SK-N-SH (cell line): Measurements from ENCODE around the gene SLC2A5. TPM values are rescaled to one million over a fixed set of nuclear protein-coding genes. Genes with fewer than 3 reads are reported as not detected.

ENCODE experiments used
- CTCF ChIA-PET: fragments of 300-600, 350-600 bp; formaldehyde crosslinking; extraction: SDS; loops from one replicate; lab custom pipeline; 2021; lab: Yijun Ruan, JAX
- POLR2A ChIA-PET: fragments of 350-600 bp; sonication (Branson Sonifier 250); formaldehyde crosslinking; extraction: SDS; loops from one replicate; lab custom pipeline; 2020; ENCODE audit warnings: antibody characterized with exemption, inconsistent platforms; lab: Yijun Ruan, JAX
- DNase-seq: peaks from one replicate; pipeline ENCODE4 v3.0.0; 2012
- H2AFZ ChIP-seq: fragments of 200-600 bp; sonication (generic); 2 replicates; pipeline ENCODE4 v1.8.1; 2016; ENCODE audit warnings: antibody characterized with exemption, mild to moderate bottlenecking, low read depth
- H3F3A ChIP-seq: fragments of 200-600 bp; sonication (generic); replicated peaks from 2 replicates; pipeline ENCODE3; 2016; ENCODE audit warnings: antibody characterized with exemption, mild to moderate bottlenecking; ENCODE audit not compliant: insufficient read depth
- H3K27ac ChIP-seq, 2 experiments: fragments of 200-500 bp in 1 of 2; fragments of 200-600 bp in 1 of 2; sonication (Bioruptor generic) in 1 of 2; sonication (generic), shearing (Covaris generic) in 1 of 2; 2 replicates each; pipeline versions ENCODE4 v1.5.1 to v1.6.1; 2014 to 2016; ENCODE audit warnings: low read depth in 2 of 2, inconsistent platforms in 1 of 2, low read length in 1 of 2, mild to moderate bottlenecking in 1 of 2, mixed read lengths in 1 of 2
- H3K27me3 ChIP-seq: fragments of 200-600 bp; sonication (generic), shearing (Covaris generic); 2 replicates; pipeline ENCODE4 v1.6.1; 2016; ENCODE audit warnings: mixed run types; ENCODE audit not compliant: insufficient read depth
- H3K36me3 ChIP-seq, 2 experiments: fragments of 200-500 bp in 1 of 2; fragments of 200-600 bp in 1 of 2; sonication (Bioruptor generic) in 1 of 2; sonication (generic) in 1 of 2; replicated peaks in 1 of 2; 2 replicates each; pipeline versions ENCODE3 to v1.5.1; 2014 to 2016; ENCODE audit warnings: low read length in 1 of 2, mild to moderate bottlenecking in 1 of 2; ENCODE audit not compliant: insufficient read depth in 2 of 2, control insufficient read depth in 1 of 2
- H3K4me1 ChIP-seq, 2 experiments: fragments of 200-500 bp in 1 of 2; fragments of 200-600 bp in 1 of 2; sonication (Bioruptor generic) in 1 of 2; sonication (generic), shearing (Covaris generic) in 1 of 2; 2 replicates each; pipeline versions ENCODE4 v1.5.1 to v1.6.1; 2014 to 2016; ENCODE audit warnings: low read depth in 1 of 2, low read length in 1 of 2, mixed run types in 1 of 2; ENCODE audit not compliant: insufficient read depth in 2 of 2, control insufficient read depth in 1 of 2
- H3K4me2 ChIP-seq: fragments of 200-600 bp; sonication (generic), shearing (Covaris generic); 2 replicates; pipeline ENCODE4 v1.6.1; 2017; ENCODE audit warnings: mixed run types
- H3K4me3 ChIP-seq, 2 experiments: fragments of 200-500 bp in 1 of 2; fragments of 200-600 bp in 1 of 2; sonication (Bioruptor generic) in 1 of 2; sonication (generic), shearing (Covaris generic) in 1 of 2; 2 replicates each; pipeline versions ENCODE4 v1.5.1 to v1.8.1; 2014 to 2016; ENCODE audit warnings: low read depth in 2 of 2, inconsistent platforms in 1 of 2, low read length in 1 of 2, mild to moderate bottlenecking in 1 of 2, mixed read lengths in 1 of 2, moderate library complexity in 1 of 2
- H3K79me2 ChIP-seq: fragments of 200-600 bp; sonication (generic); 2 replicates; pipeline ENCODE4 v1.8.1; 2017; ENCODE audit warnings: mild to moderate bottlenecking; ENCODE audit not compliant: insufficient read depth
- H3K9ac ChIP-seq: fragments of 200-600 bp; sonication (generic); 2 replicates; pipeline ENCODE4 v1.6.1; 2017; ENCODE audit warnings: mixed run types
- H3K9me2 ChIP-seq: fragments of 200-600 bp; sonication (generic); 2 replicates; pipeline ENCODE4 v1.6.1; 2017; ENCODE audit warnings: mixed run types
- H3K9me3 ChIP-seq: fragments of 200-600 bp; sonication (generic); 2 replicates; pipeline ENCODE4 v1.6.1; 2017; ENCODE audit warnings: mixed run types, mild to moderate bottlenecking, moderate library complexity
- H4K20me1 ChIP-seq: fragments of 200-600 bp; sonication (generic); 2 replicates; pipeline ENCODE4 v1.6.1; 2017; ENCODE audit warnings: mild to moderate bottlenecking, mixed run types; ENCODE audit not compliant: insufficient read depth
- CHD2 ChIP-seq: fragments of 150-350 bp; IDR thresholded peaks from 2 replicates; pipeline ENCODE4 v1.6.1; 2018; ENCODE audit warnings: low read length; ENCODE audit not compliant: partially characterized antibody
- CTCF ChIP-seq: fragments of 200-600 bp; sonication (generic); IDR thresholded peaks from 2 replicates; pipeline ENCODE4 v1.6.1; 2017; ENCODE audit warnings: antibody characterized with exemption, mild to moderate bottlenecking, moderate library complexity
- EZH2phosphoT487 ChIP-seq: fragments of 200-600 bp; sonication (generic); IDR thresholded peaks from 2 replicates; pipeline ENCODE4 v1.6.1; 2017; ENCODE audit warnings: low read depth, mixed run types, mild to moderate bottlenecking, antibody characterized with exemption, moderate library complexity, borderline replicate concordance
- FOSL2 ChIP-seq: IDR thresholded peaks from 2 replicates; pipeline ENCODE4 v1.4.0; 2012; ENCODE audit warnings: low read depth, mild to moderate bottlenecking, moderate library complexity, borderline replicate concordance
- FOXJ3 ChIP-seq: sonication (generic); formaldehyde crosslinking; IDR thresholded peaks from 2 replicates; pipeline ENCODE4 v1.5.1; 2020; ENCODE audit warnings: mild to moderate bottlenecking, missing genetic modification reagents
- IRF3 ChIP-seq: fragments of 150-350 bp; IDR thresholded peaks from 2 replicates; pipeline ENCODE4 v1.6.1; 2016; ENCODE audit warnings: mild to moderate bottlenecking, low read depth, low read length
- JUND ChIP-seq: IDR thresholded peaks from 2 replicates; pipeline ENCODE4 v1.4.0; 2012
- MAX ChIP-seq: IDR thresholded peaks from 2 replicates; pipeline ENCODE4 v1.4.0; 2012; ENCODE audit warnings: low read depth
- MXI1 ChIP-seq: IDR thresholded peaks from 2 replicates; pipeline ENCODE4 v1.6.1; 2012; ENCODE audit warnings: mild to moderate bottlenecking, low read depth, low read length, improper control_type of control experiment
- NFIC ChIP-seq: IDR thresholded peaks from 2 replicates; pipeline ENCODE4 v1.4.0; 2012; ENCODE audit warnings: borderline replicate concordance
- NRF1 ChIP-seq: IDR thresholded peaks from 2 replicates; pipeline ENCODE4 v1.6.1; 2012; ENCODE audit warnings: low read depth, mild to moderate bottlenecking, low read length
- REST ChIP-seq: IDR thresholded peaks from 2 replicates; pipeline ENCODE4 v1.6.1; 2012; ENCODE audit warnings: mild to moderate bottlenecking, low read depth, low read length, moderate library complexity
- RFX5 ChIP-seq: IDR thresholded peaks from 2 replicates; pipeline ENCODE4 v1.6.1; 2012; ENCODE audit warnings: mild to moderate bottlenecking, improper control_type of control experiment, low read length
- RXRA ChIP-seq: IDR thresholded peaks from 2 replicates; pipeline ENCODE4 v1.4.0; 2012; ENCODE audit warnings: low read depth, mild to moderate bottlenecking, borderline replicate concordance
- SIN3A ChIP-seq: IDR thresholded peaks from 2 replicates; pipeline ENCODE4 v1.6.1; 2012; ENCODE audit warnings: low read depth, mild to moderate bottlenecking, low read length, moderate library complexity, borderline replicate concordance
- TAF1 ChIP-seq: IDR thresholded peaks from 2 replicates; pipeline ENCODE4 v1.6.1; 2012; ENCODE audit warnings: low read depth, mild to moderate bottlenecking, low read length, moderate library complexity, borderline replicate concordance
- TCF12 ChIP-seq: IDR thresholded peaks from 2 replicates; pipeline ENCODE4 v1.4.0; 2012
- USF1 ChIP-seq: IDR thresholded peaks from 2 replicates; pipeline ENCODE4 v1.4.0; 2012; ENCODE audit warnings: low read depth, borderline replicate concordance
- YY1 ChIP-seq: IDR thresholded peaks from 2 replicates; pipeline ENCODE4 v1.4.0; 2012; ENCODE audit warnings: low read depth, mild to moderate bottlenecking
- WGBS: methylation state at CpG from one replicate; pipeline ENCODE4 v1.1.6; 2017; ENCODE audit warnings: low lambda C conversion rate; 5-methylcytosine and 5-hydroxymethylcytosine counted together
- polyA plus RNA-seq, 3 experiments: library from polyadenylated mRNA; depleted of rRNA; stranded (reverse); fragments of >200 nt; gene quantifications; 2 replicates each; pipeline ENCODE4 v1.2.3, GENCODE V29; 2012

The SLC2A5 gene
- polyA plus RNA-seq, 1 of the 3 experiments (the other 2 are of a cell fraction), result 0.02 TPM

GRCh38 chr1:8987881-8988617, 81.4 kb downstream of the SLC2A5 start (continued):
- no peak for TF ChIP-seq MXI1
- no peak for TF ChIP-seq FOSL2
- TF ChIP-seq CTCF, result peak; percentile 89
- TF ChIP-seq NRF1, result no peak
- TF ChIP-seq NFIC, result no peak
- TF ChIP-seq EZH2phosphoT487, result no peak
- TF ChIP-seq USF1, result no peak
- TF ChIP-seq YY1, result no peak
- no peak for TF ChIP-seq CHD2
- TF ChIP-seq RXRA, result no peak

- ChIA-PET POLR2A (no interaction called here), CTCF (interaction anchor here (0.9 to 7.5 kb wide), 12 partner anchors 10 to 120 kb away, joined by 3 to 82 read pairs (median 6); no protein-coding TSS in a partner anchor)
- Histone ChIP-seq H3K36me3 (no peaks in the 10 kb centered on the region), H2AFZ (no peak overlapping the region), H3K79me2 (no peaks in the 10 kb centered on the region), H3K9me2 (no peaks in the 10 kb centered on the region), H3K9ac (peak overlapping the region; percentile 28; the same call in 1 of the 2 replicates), H3K9me3 (no peaks in the 10 kb centered on the region)
- WGBS, result 98% methylated on average over 7 of the region's 10 CpGs
- DNase-seq, result no peak
- TF ChIP-seq TAF1 (no peak), FOSL2 (no peak), USF1 (no peak), SIN3A (no peak), YY1 (no peak), TCF12 (no peak), NRF1 (no peak), FOXJ3 (CRISPR knock-in tag) (no peak), RFX5 (no peak), REST (no peak), MAX (no peak), IRF3 (no peak), JUND (no peak)
- TF ChIP-seq, all 33 proteins: peak for 0
- peak overlapping the region in 1 of 2 experiments; percentile 97; a peak in 2 of 4 replicates for H3K27ac ChIP-seq
- peaks cover 15% of the 10 kb centered on the region for H3F3A ChIP-seq
- no peaks in the 10 kb centered on the region for H3K27me3 ChIP-seq
- H3K4me2 ChIP-seq, result no peak overlapping the region
- H3K4me3 ChIP-seq, result no peak overlapping the region
- H4K20me1 ChIP-seq, result no peaks in the 10 kb centered on the region
- H3K4me1 ChIP-seq, result no peaks in the 10 kb centered on the region; a peak in 1 of 4 replicates
Observed at GRCh38 chr1:8986814-8987190, 82.6 kb downstream of the SLC2A5 start.
